ENCODE results near the gene STK26.
"Not testable (repeated sequence)": the region's sequence is repeated elsewhere in the genome, so short reads cannot be mapped to it uniquely, and the experiment has no call there.

Gene STK26

DNA sequence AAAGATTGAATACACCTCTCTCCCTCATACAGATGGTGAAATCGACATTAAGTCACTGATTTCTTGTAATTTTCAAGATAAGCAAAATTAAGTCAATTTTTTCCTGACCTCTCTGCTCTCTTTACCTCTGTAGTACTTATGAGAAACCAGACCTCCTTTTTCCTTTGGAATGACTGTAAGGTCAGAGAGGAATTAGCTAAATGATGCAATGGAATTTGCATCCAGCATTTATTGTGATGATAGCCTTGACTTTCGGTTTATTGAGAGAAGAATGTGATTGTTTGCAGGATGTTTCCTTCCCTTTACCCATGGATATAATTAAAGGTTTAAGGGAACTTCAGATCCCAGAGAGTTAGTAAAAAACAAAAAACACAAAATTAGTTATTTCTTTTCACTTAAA lies 22.4 kb downstream of the STK26 start:
- H3K4me3 ChIP-seq (ENCODE audit: low read depth, low read length): no peak overlapping the region
- TF ChIP-seq, protein P1, sequence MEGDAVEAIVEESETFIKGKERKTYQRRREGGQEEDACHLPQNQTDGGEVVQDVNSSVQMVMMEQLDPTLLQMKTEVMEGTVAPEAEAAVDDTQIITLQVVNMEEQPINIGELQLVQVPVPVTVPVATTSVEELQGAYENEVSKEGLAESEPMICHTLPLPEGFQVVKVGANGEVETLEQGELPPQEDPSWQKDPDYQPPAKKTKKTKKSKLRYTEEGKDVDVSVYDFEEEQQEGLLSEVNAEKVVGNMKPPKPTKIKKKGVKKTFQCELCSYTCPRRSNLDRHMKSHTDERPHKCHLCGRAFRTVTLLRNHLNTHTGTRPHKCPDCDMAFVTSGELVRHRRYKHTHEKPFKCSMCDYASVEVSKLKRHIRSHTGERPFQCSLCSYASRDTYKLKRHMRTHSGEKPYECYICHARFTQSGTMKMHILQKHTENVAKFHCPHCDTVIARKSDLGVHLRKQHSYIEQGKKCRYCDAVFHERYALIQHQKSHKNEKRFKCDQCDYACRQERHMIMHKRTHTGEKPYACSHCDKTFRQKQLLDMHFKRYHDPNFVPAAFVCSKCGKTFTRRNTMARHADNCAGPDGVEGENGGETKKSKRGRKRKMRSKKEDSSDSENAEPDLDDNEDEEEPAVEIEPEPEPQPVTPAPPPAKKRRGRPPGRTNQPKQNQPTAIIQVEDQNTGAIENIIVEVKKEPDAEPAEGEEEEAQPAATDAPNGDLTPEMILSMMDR (IDR thresholded peaks at IDR 0.05; ENCODE audit: low read depth, low read length, missing control alignments): no peak
- in situ Hi-C loops (cut with HindIII; ENCODE audit: low sequenced_read_pairs): no loop called here
- DNase-seq (ENCODE audit: low read depth): no peak

DNA sequence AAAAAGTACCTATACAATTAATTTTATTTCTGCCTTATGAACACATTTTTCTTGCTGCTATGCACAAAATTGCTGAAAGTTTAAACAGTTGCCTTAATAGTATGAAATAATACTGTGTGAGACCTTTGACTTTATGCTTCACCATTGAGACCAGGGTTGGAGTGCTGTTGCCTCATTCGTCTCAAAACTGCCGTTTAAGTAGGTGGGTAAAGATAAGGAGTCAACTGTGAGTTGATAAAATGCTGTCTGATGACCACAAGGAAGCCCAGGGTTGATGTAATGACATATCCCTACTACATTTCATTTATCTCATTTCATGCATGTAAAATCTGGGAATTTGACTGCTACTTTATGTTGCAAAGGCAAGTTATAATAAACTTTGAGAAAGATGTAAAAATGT lies 23.4 kb downstream of the STK26 start:
- no peak for DNase-seq (ENCODE audit: low read depth)
- H3K4me3 ChIP-seq (ENCODE audit: low read depth, low read length): no peak overlapping the region
- in situ Hi-C loops (cut with HindIII; ENCODE audit: low sequenced_read_pairs): no loop called here
- TF ChIP-seq, protein P1 (IDR thresholded peaks at IDR 0.05; ENCODE audit: low read depth, low read length, missing control alignments): no peak

DNA sequence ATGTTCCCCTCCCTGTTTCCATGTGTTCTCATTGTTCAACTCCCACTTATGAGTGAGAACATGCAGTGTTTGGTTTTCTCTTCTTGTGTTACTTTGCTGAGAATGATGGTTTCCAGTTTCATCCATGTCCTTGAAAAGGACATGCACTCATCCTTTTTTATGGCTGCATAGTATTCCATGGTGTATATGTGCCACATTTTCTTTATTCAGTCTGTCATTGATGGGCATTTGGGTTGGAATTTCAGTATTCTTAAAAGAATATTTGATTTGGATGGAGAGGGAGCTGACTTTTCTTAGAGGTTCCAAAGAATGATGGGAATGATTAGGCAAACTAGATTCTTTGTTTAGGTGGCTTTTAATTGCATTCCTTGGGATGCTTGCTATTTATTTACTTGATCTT lies 28.7 kb downstream of the STK26 start:
- in situ Hi-C loops (cut with HindIII; ENCODE audit: low sequenced_read_pairs); H3K4me3 ChIP-seq (ENCODE audit: low read depth, low read length); DNase-seq (ENCODE audit: low read depth): not testable (repeated sequence)

DNA sequence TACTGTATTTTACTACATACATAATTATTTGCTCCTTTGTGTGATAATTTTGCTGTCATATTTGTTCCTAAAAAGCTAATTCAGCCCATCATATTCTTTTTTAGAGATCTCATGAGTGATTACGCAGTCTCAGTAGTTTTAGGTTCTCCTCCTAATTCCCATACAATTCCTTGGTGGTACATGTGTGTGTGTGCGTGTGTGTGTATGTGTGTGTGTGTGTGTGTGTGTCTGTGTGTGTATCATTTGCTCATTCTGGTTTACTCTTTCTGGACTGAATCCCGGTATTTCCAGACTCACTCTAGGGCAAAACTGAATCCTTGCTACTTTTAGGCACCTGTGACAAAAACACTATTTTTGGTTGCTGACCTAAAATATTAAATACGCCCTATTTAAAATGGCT lies 34.9 kb downstream of the STK26 start:
- in situ Hi-C loops (cut with HindIII; ENCODE audit: low sequenced_read_pairs): no loop called here
- no peak for DNase-seq (ENCODE audit: low read depth)
- TF ChIP-seq, protein P1 (IDR thresholded peaks at IDR 0.05; ENCODE audit: low read depth, low read length, missing control alignments): no peak
- no peak overlapping the region for H3K4me3 ChIP-seq (ENCODE audit: low read depth, low read length)

DNA sequence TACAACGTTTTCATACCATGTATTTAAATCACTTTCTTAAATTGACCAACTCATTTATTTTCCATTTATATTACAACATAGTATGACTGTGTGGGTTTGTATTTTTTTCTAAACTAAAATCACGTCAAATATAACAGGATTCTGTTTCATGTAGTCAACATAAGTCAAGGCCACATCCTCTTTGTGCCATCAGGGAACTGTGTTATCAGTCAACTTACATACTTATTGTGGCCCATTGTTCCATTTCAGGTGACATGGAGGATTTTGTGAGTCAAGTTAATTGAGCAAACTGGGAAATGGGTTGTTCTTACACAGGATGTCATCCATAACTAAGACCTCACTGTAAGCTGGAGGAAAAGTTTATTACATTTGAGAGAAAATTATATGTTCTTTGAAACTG lies 35.9 kb downstream of the STK26 start:
- in situ Hi-C loops (cut with HindIII; ENCODE audit: low sequenced_read_pairs): no loop called here
- DNase-seq (ENCODE audit: low read depth): no peak
- TF ChIP-seq, protein P1 (IDR thresholded peaks at IDR 0.05; ENCODE audit: low read depth, low read length, missing control alignments): no peak
- H3K4me3 ChIP-seq (ENCODE audit: low read depth, low read length): no peak overlapping the region

DNA sequence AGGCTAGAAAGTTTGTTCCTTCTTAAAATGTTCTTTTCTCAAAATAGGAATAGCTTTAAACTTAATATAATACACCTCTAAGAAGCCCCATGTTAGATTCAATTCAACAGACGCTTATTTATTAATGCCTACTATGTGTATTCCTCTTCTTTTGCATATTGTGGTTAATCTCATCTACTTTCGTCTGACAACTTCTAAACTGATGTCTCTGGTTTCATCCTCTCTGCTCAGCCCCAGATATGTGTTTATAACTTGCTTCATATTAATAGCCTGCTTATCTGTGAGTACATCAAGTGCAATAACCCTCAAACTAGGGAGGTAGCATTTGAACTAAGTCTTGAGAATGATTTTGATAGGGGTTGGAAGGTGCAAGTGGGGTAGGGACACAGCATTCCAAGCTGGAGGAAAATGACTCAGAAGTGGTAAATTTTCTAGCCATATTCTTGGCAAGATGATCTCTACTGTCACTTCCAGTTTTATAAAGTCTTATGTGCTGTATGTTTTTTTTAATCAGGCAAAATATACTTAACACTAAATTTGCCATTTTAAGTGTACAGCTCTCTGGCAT lies 37.0 kb downstream of the STK26 start:
- H3K4me3 ChIP-seq (ENCODE audit: low read depth, low read length): no peak overlapping the region
- TF ChIP-seq, protein P1 (IDR thresholded peaks at IDR 0.05; ENCODE audit: low read depth, low read length, missing control alignments): no peak
- DNase-seq (ENCODE audit: low read depth): no peak
- in situ Hi-C loops (cut with HindIII; ENCODE audit: low sequenced_read_pairs): loop anchor here (10.0 kb wide), 1 partner anchor 65 kb away; the partner anchor contains the start of gene FRMD7

DNA sequence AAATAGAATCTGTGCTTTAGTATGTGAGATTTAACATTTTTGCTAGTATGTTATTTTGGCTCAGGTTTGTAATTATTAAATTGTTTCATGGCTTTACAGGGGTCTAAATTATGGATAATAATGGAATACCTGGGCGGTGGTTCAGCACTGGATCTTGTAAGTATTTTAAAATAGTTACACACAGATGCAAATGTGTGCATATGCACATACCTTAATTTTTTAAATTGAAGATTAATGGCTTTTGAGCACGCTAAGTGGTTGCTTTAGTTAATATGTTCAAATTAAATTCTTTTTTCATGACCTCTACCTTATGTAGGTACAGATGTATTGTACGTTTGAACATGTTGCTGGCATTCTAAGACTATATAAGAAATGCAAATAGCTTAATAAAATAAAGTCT lies 40.2 kb downstream of the STK26 start:
- TF ChIP-seq, protein P1 (IDR thresholded peaks at IDR 0.05; ENCODE audit: low read depth, low read length, missing control alignments): no peak
- no peak overlapping the region for H3K4me3 ChIP-seq (ENCODE audit: low read depth, low read length)
- no peak for DNase-seq (ENCODE audit: low read depth)
- in situ Hi-C loops (cut with HindIII; ENCODE audit: low sequenced_read_pairs): loop anchor here (10.0 kb wide), 1 partner anchor 61 kb away; the partner anchor contains the start of gene FRMD7
